CD14-positive monocyte (primary cell): ENCODE data around the gene DNAI2. TPM values are rescaled to one million over a fixed set of nuclear protein-coding genes. Genes with fewer than 3 reads are reported as not detected.

Experiments
- DNase-seq, 3 donors: peaks; one replicate each; pipeline ENCODE4 v3.0.0-alpha.2; 2011 to 2022
- H2AFZ ChIP-seq: 2 replicates; pipeline ENCODE4 v1.6.0; 2012; ENCODE audit warnings: mild to moderate bottlenecking, low read depth, low read length, inconsistent platforms; ENCODE audit not compliant: insufficient read depth, poor library complexity, severe bottlenecking
- H3K27ac ChIP-seq, 2 donors: 1 replicate in 1 of 2; 2 replicates in 1 of 2; pipeline ENCODE4 v1.5.1; 2012 to 2013; ENCODE audit warnings: low read length in 2 of 2, control low read depth in 1 of 2, inconsistent platforms in 1 of 2, low read depth in 1 of 2, mild to moderate bottlenecking in 1 of 2
- H3K27me3 ChIP-seq, 2 donors: one replicate each; pipeline versions ENCODE4 v1.6.0 to v1.6.1; 2011 to 2013; ENCODE audit warnings: low read length in 2 of 2; ENCODE audit not compliant: control insufficient read depth in 2 of 2, insufficient read depth in 2 of 2
- H3K36me3 ChIP-seq, 2 donors: replicated peaks in 1 of 2; 1 replicate in 1 of 2; 2 replicates in 1 of 2; pipeline versions ENCODE4 v1.5.1 to v1.6.1; 2012 to 2013; ENCODE audit warnings: low read length in 2 of 2, control low read depth in 1 of 2, inconsistent platforms in 1 of 2, mild to moderate bottlenecking in 1 of 2; ENCODE audit not compliant: insufficient read depth in 2 of 2, control insufficient read depth in 1 of 2
- H3K4me1 ChIP-seq, 2 donors: 1 replicate in 1 of 2; 2 replicates in 1 of 2; pipeline versions ENCODE4 v1.5.1 to v1.6.1; 2012 to 2013; ENCODE audit warnings: low read length in 2 of 2, control low read depth in 1 of 2, inconsistent platforms in 1 of 2, mild to moderate bottlenecking in 1 of 2, moderate library complexity in 1 of 2; ENCODE audit not compliant: insufficient read depth in 2 of 2, control insufficient read depth in 1 of 2
- H3K4me2 ChIP-seq: replicated peaks from 2 replicates; pipeline ENCODE3; 2012; ENCODE audit warnings: low read length, moderate library complexity, mild to moderate bottlenecking; ENCODE audit not compliant: poor library complexity, severe bottlenecking; ENCODE audit errors: extremely low read depth
- H3K4me3 ChIP-seq, 3 experiments: fragments of 200-600 bp in 1 of 3; sonication (generic) in 1 of 3; replicated peaks in 1 of 3; 1 replicate in 2 of 3; 2 replicates in 1 of 3; pipeline ENCODE4 v1.5.1; 2011 to 2013; ENCODE audit warnings: low read length in 3 of 3, mild to moderate bottlenecking in 3 of 3, control low read depth in 2 of 3, low read depth in 2 of 3, inconsistent platforms in 1 of 3, moderate library complexity in 1 of 3
- H3K79me2 ChIP-seq: 2 replicates; pipeline ENCODE4 v1.6.0; 2012; ENCODE audit warnings: mild to moderate bottlenecking, control low read depth, inconsistent platforms, low read length, moderate library complexity; ENCODE audit not compliant: insufficient read depth
- H3K9ac ChIP-seq: 2 replicates; pipeline ENCODE4 v1.6.0; 2017; ENCODE audit warnings: low read length, mild to moderate bottlenecking; ENCODE audit not compliant: insufficient read depth, poor library complexity, severe bottlenecking
- H3K9me3 ChIP-seq, 2 donors: replicated peaks in 1 of 2; 1 replicate in 1 of 2; 2 replicates in 1 of 2; pipeline versions ENCODE4 v1.5.1 to v1.6.1; 2012 to 2013; ENCODE audit warnings: low read length in 2 of 2, control low read depth in 1 of 2; ENCODE audit not compliant: control insufficient read depth in 1 of 2, insufficient read depth in 1 of 2
- H4K20me1 ChIP-seq: 2 replicates; pipeline ENCODE4 v1.6.0; 2012; ENCODE audit warnings: mild to moderate bottlenecking, low read length, control low read depth, moderate library complexity; ENCODE audit not compliant: insufficient read depth
- H3K27ac Mint-ChIP-seq, 7 donors: one replicate each; pipeline ENCODE4 v1.8.0; 2020; ENCODE audit warnings: mild to moderate bottlenecking in 7 of 7, mixed read lengths in 7 of 7, moderate library complexity in 6 of 7, inconsistent platforms in 2 of 7
- H3K27me3 Mint-ChIP-seq, 3 donors: one replicate each; pipeline ENCODE4 v1.8.0; 2021 to 2022; ENCODE audit warnings: low read depth in 3 of 3, mild to moderate bottlenecking in 3 of 3, mixed read lengths in 3 of 3, moderate library complexity in 3 of 3, inconsistent platforms in 1 of 3
- H3K36me3 Mint-ChIP-seq, 2 donors: one replicate each; pipeline ENCODE4 v1.8.0; 2020; ENCODE audit warnings: mixed read lengths in 2 of 2, inconsistent platforms in 1 of 2, mild to moderate bottlenecking in 1 of 2
- H3K4me1 Mint-ChIP-seq: one replicate; pipeline ENCODE4 v1.8.0; 2020; ENCODE audit warnings: mild to moderate bottlenecking, mixed read lengths
- H3K4me3 Mint-ChIP-seq, 2 donors: one replicate each; pipeline ENCODE4 v1.8.0; 2020; ENCODE audit warnings: mild to moderate bottlenecking in 2 of 2, mixed read lengths in 2 of 2, moderate library complexity in 1 of 2
- H3K9me3 Mint-ChIP-seq, 7 donors: one replicate each; pipeline ENCODE4 v1.8.0; 2020 to 2022; ENCODE audit warnings: mixed read lengths in 7 of 7, mild to moderate bottlenecking in 6 of 7, moderate library complexity in 6 of 7, inconsistent platforms in 2 of 7
- CTCF ChIP-seq: fragments of 200-600 bp; IDR thresholded peaks from one replicate; pipeline ENCODE4 v1.8.0; 2022; ENCODE audit warnings: antibody characterized with exemption, mild to moderate bottlenecking
- WGBS: methylation state at CpG from one replicate; pipeline ENCODE4 v1.1.5; 2013; ENCODE audit warnings: missing lambda C conversion rate; ENCODE audit not compliant: insufficient coverage; 5-methylcytosine and 5-hydroxymethylcytosine counted together
- intact Hi-C, 2 donors: fragments of 100-400 bp; cut with micrococcal nuclease; formaldehyde crosslinking; loops; one replicate each; pipeline versions ENCODE4 v1.15.0 to v1.15.1; 2023
- polyA plus RNA-seq, 3 donors: library from polyadenylated mRNA; depleted of rRNA in 1 of 3; unstranded in 2 of 3; stranded (reverse) in 1 of 3; fragments of 300-500 nt in 2 of 3; fragments of >200 nt in 1 of 3; fragmentation: Illumina TruSeq in 2 of 3; gene quantifications; 1 replicate in 2 of 3; 2 replicates in 1 of 3; pipeline ENCODE4 v1.2.3, GENCODE V29; 2012 to 2021

The DNAI2 gene
- polyA plus RNA-seq, 3 donors = 0.07 TPM; not detected in 2

GRCh38 chr17:74305865-74306654, 32.0 kb downstream of the DNAI2 start:
- Histone ChIP-seq H3K4me1 (peaks cover 4 to 11% of the 10 kb centered on the region in 2 donors), H3K27ac (no peak overlapping the region), H3K9ac (no peak overlapping the region), H3K27me3 (peaks cover 0 to 5% of the 10 kb centered on the region in 2 donors), H2AFZ (no peak overlapping the region), H4K20me1 (no peaks in the 10 kb centered on the region), H3K4me2 (no peak overlapping the region), H3K36me3 (no peaks in the 10 kb centered on the region), H3K79me2 (no peaks in the 10 kb centered on the region), H3K9me3 (peaks cover 5 to 14% of the 10 kb centered on the region in 2 donors), H3K4me3 (no peak overlapping the region)
- WGBS = 83% methylated on average over 5 of the region's 10 CpGs
- peaks cover 7 to 19% (median 15%) of the 10 kb centered on the region in 7 donors for H3K9me3 Mint-ChIP-seq
- TF ChIP-seq CTCF = no peak
- H3K36me3 Mint-ChIP-seq = no peaks in the 10 kb centered on the region
- intact Hi-C loops = loop anchor here in 1 of 2 donors (10.0 kb wide), 1 partner anchor 49 kb away; no protein-coding TSS in a partner anchor
- peaks cover 16 to 30% (median 20%) of the 10 kb centered on the region in 3 donors for H3K27me3 Mint-ChIP-seq
- no peak for DNase-seq
- peak overlapping the region in 1 of 7 donors; percentile 46 for H3K27ac Mint-ChIP-seq
- H3K4me1 Mint-ChIP-seq = peaks cover 16% of the 10 kb centered on the region
- no peak overlapping the region for H3K4me3 Mint-ChIP-seq

- Mint-ChIP-seq H3K9me3 (peaks cover 11 to 39% (median 30%) of the 10 kb centered on the region in 7 donors), H3K4me1 (peaks cover 16% of the 10 kb centered on the region), H3K27me3 (peaks cover 19 to 35% (median 23%) of the 10 kb centered on the region in 3 donors), H3K27ac (no peak overlapping the region), H3K36me3 (no peaks in the 10 kb centered on the region), H3K4me3 (peak overlapping the region in 1 of 2 donors; percentile 7)
- no peak overlapping the region for H3K27ac ChIP-seq
- no peak overlapping the region for H3K4me3 ChIP-seq
- intact Hi-C loops = loop anchor here in 1 of 2 donors (10.0 kb wide), 1 partner anchor 47 kb away; no protein-coding TSS in a partner anchor
- DNase-seq = no peak
- H3K27me3 ChIP-seq = peaks cover 0 to 5% of the 10 kb centered on the region in 2 donors
- 27% methylated on average over 9 of the region's 15 CpGs for WGBS
- no peak overlapping the region for H3K9ac ChIP-seq
- H2AFZ ChIP-seq = no peak overlapping the region
- peaks cover 4 to 11% of the 10 kb centered on the region in 2 donors for H3K4me1 ChIP-seq
- no peaks in the 10 kb centered on the region for H3K79me2 ChIP-seq
- no peak for TF ChIP-seq CTCF
- H3K4me2 ChIP-seq = no peak overlapping the region
- peaks cover 11 to 31% of the 10 kb centered on the region in 2 donors for H3K9me3 ChIP-seq
- H4K20me1 ChIP-seq = no peaks in the 10 kb centered on the region
- no peaks in the 10 kb centered on the region for H3K36me3 ChIP-seq
Observed at GRCh38 chr17:74307984-74308773, 34.1 kb downstream of the DNAI2 start.
